Endothelial cell of umbilical vein (primary cell): Measurements from ENCODE around the gene MRPS21. TPM values are rescaled to one million over a fixed set of nuclear protein-coding genes. Genes with fewer than 3 reads are reported as not detected.

ENCODE experiments used
- BruUV-seq: library from RNA; stranded (reverse); fragments of 400-500 nt; replicated peaks from 2 replicates; lab custom pipeline; 2021; lab: Mats Ljungman, UMichigan
- CTCF ChIA-PET: fragments of 300-600, 350-600 bp; sonication (Branson Sonifier 250); formaldehyde crosslinking; loops from one replicate; lab custom pipeline; 2021; ENCODE audit warnings: antibody characterized with exemption, inconsistent platforms; lab: Charles Lee
- POLR2A ChIA-PET: fragments of 300-600, 350-600 bp; sonication (Branson Sonifier 250); formaldehyde crosslinking; loops from one replicate; lab custom pipeline; 2021; ENCODE audit warnings: antibody characterized with exemption, inconsistent platforms; lab: Charles Lee
- DNase-seq: peaks from one replicate; pipeline ENCODE4 v3.0.0-alpha.2; 2011; ENCODE audit warnings: low read depth, low spot score
- FAIRE-seq: peaks from 2 replicates; lab custom pipeline; 2011; peaks lifted over from hg19 to GRCh38; lab: Jason Lieb, UNC
- H2AFZ ChIP-seq: 2 replicates; pipeline ENCODE4 v1.6.0; 2012; ENCODE audit warnings: low read depth, low read length, control low read depth, inconsistent platforms
- H3K27ac ChIP-seq: 2 replicates; pipeline ENCODE4 v1.5.1; 2011; ENCODE audit warnings: low read depth, mild to moderate bottlenecking, control low read depth, low read length, moderate library complexity; ENCODE audit not compliant: insufficient read depth
- H3K27me3 ChIP-seq, 2 experiments: 2 replicates each; pipeline versions ENCODE4 v1.6.0 to v1.6.1; 2011; ENCODE audit warnings: low read length in 2 of 2, mixed read lengths in 1 of 2; ENCODE audit not compliant: control insufficient read depth in 2 of 2, insufficient read depth in 2 of 2
- H3K36me3 ChIP-seq, 2 experiments: 2 replicates in 1 of 2; 3 replicates in 1 of 2; pipeline ENCODE4 v1.5.1; 2011; ENCODE audit warnings: low read length in 2 of 2, mild to moderate bottlenecking in 1 of 2, moderate library complexity in 1 of 2; ENCODE audit not compliant: control insufficient read depth in 2 of 2, insufficient read depth in 2 of 2; ENCODE audit errors: extremely low read depth in 1 of 2
- H3K4me1 ChIP-seq: 3 replicates; pipeline ENCODE4 v1.5.1; 2011; ENCODE audit warnings: mild to moderate bottlenecking, low read length; ENCODE audit not compliant: control insufficient read depth, insufficient read depth; ENCODE audit errors: extremely low read depth
- H3K4me2 ChIP-seq: 2 replicates; pipeline ENCODE4 v1.6.1; 2011; ENCODE audit warnings: low read length, control low read depth, mixed read lengths; ENCODE audit not compliant: insufficient read depth
- H3K4me3 ChIP-seq, 3 experiments: fragments of 200-600 bp in 1 of 3; sonication (generic), shearing (Covaris generic) in 1 of 3; replicated peaks in 1 of 3; 2 replicates each; pipeline ENCODE4 v1.5.1; 2011 to 2016; ENCODE audit warnings: control low read depth in 3 of 3, low read length in 3 of 3, mild to moderate bottlenecking in 2 of 3, inconsistent platforms in 1 of 3, low read depth in 1 of 3, moderate library complexity in 1 of 3; ENCODE audit not compliant: insufficient read depth in 1 of 3
- H3K79me2 ChIP-seq: 2 replicates; pipeline ENCODE4 v1.6.0; 2012; ENCODE audit warnings: low read length, inconsistent platforms; ENCODE audit not compliant: control insufficient read depth, insufficient read depth
- H3K9ac ChIP-seq: replicated peaks from 2 replicates; pipeline ENCODE3; 2011; ENCODE audit warnings: low read length, control low read depth; ENCODE audit not compliant: insufficient read depth; ENCODE audit errors: extremely low read depth
- H3K9me1 ChIP-seq: replicated peaks from 3 replicates; pipeline ENCODE4 v1.6.0; 2011; ENCODE audit warnings: mild to moderate bottlenecking, low read length; ENCODE audit not compliant: control insufficient read depth, insufficient read depth; ENCODE audit errors: extremely low read depth
- H3K9me3 ChIP-seq: replicated peaks from 2 replicates; pipeline ENCODE4 v1.5.1; 2012; ENCODE audit warnings: low read length, inconsistent platforms; ENCODE audit not compliant: control insufficient read depth, insufficient read depth
- H4K20me1 ChIP-seq: replicated peaks from 2 replicates; pipeline ENCODE3; 2011; ENCODE audit warnings: mild to moderate bottlenecking, low read length; ENCODE audit not compliant: control insufficient read depth, insufficient read depth; ENCODE audit errors: extremely low read depth
- EZH2 ChIP-seq: IDR thresholded peaks from 2 replicates; pipeline ENCODE4 v1.6.1; 2012; ENCODE audit warnings: borderline replicate concordance, low read depth, mild to moderate bottlenecking, moderate library complexity, low read length, inconsistent platforms; ENCODE audit not compliant: severe bottlenecking
- FOS ChIP-seq: IDR thresholded peaks from 2 replicates; pipeline ENCODE4 v1.6.1; 2011; ENCODE audit warnings: mild to moderate bottlenecking, low read length, moderate library complexity, borderline replicate concordance; ENCODE audit not compliant: insufficient read depth
- GATA2 ChIP-seq: IDR thresholded peaks from 2 replicates; pipeline ENCODE4 v1.7.0; 2011; ENCODE audit warnings: low read depth, mild to moderate bottlenecking, moderate library complexity, mixed read lengths, low read length; ENCODE audit not compliant: insufficient read length, insufficient read depth
- JUN ChIP-seq: IDR thresholded peaks from 2 replicates; pipeline ENCODE4 v1.6.1; 2011; ENCODE audit warnings: borderline replicate concordance, low read depth; ENCODE audit not compliant: insufficient read length, insufficient read depth
- MYC ChIP-seq: IDR thresholded peaks from one replicate; pipeline ENCODE4 v1.6.1; 2011; ENCODE audit warnings: mild to moderate bottlenecking, low read depth, low read length
- POLR2A ChIP-seq: IDR thresholded peaks from 2 replicates; pipeline ENCODE4 v1.6.1; 2012; ENCODE audit warnings: low read depth, mild to moderate bottlenecking, control low read depth, low read length
- POLR2AphosphoS5 ChIP-seq: IDR thresholded peaks from 2 replicates; pipeline ENCODE4 v1.6.1; 2012; ENCODE audit warnings: low read depth, mild to moderate bottlenecking, control low read depth, low read length, moderate library complexity; ENCODE audit not compliant: insufficient read depth
- dilution Hi-C: fragments of 300-500 bp; cut with MboI; formaldehyde crosslinking; loops from one replicate; pipeline ENCODE4 v1.15.0; 2019; ENCODE audit warnings: low sequenced_read_pairs; ENCODE audit not compliant: extremely low pct_ligation_motif_present
- intact Hi-C: fragments of 100-400 bp; cut with micrococcal nuclease; formaldehyde crosslinking; loops from one replicate; pipeline ENCODE4 v1.10.0; 2022
- polyA plus RNA-seq, 4 experiments: library from polyadenylated mRNA; depleted of rRNA in 3 of 4; stranded (reverse) in 3 of 4; unstranded in 1 of 4; fragments of >200 nt; gene quantifications; 2 replicates each; pipeline versions ENCODE4 v1.2.1 to v1.2.3, GENCODE V29; 2011 to 2012; ENCODE audit warnings: missing spikeins in 1 of 4
- total RNA-seq: library from RNA; stranded (reverse); gene quantifications from 2 replicates; pipeline ENCODE4 v1.2.3, GENCODE V29; 2021
- TF ChIP-seq, protein P1 (sequence below): IDR thresholded peaks from 2 replicates; pipeline ENCODE4 v1.6.1; 2011; ENCODE audit not compliant: insufficient read depth, insufficient read length
- TF ChIP-seq, protein P2 (sequence below), 2 donors: IDR thresholded peaks; 1 replicate in 1 of 2; 2 replicates in 1 of 2; pipeline ENCODE4 v1.5.1; 2011; ENCODE audit warnings: low read length in 2 of 2, mild to moderate bottlenecking in 2 of 2, moderate library complexity in 2 of 2, control low read depth in 1 of 2, inconsistent platforms in 1 of 2, low read depth in 1 of 2; ENCODE audit not compliant: insufficient read depth in 1 of 2; ENCODE audit errors: extremely low read depth in 1 of 2

Gene MRPS21
- total and polyA plus RNA-seq, 2 donors (not counting 3 experiments of a cell fraction or from before 2014, with no cell fraction given): 63.1 to 76.7 TPM

DNA sequence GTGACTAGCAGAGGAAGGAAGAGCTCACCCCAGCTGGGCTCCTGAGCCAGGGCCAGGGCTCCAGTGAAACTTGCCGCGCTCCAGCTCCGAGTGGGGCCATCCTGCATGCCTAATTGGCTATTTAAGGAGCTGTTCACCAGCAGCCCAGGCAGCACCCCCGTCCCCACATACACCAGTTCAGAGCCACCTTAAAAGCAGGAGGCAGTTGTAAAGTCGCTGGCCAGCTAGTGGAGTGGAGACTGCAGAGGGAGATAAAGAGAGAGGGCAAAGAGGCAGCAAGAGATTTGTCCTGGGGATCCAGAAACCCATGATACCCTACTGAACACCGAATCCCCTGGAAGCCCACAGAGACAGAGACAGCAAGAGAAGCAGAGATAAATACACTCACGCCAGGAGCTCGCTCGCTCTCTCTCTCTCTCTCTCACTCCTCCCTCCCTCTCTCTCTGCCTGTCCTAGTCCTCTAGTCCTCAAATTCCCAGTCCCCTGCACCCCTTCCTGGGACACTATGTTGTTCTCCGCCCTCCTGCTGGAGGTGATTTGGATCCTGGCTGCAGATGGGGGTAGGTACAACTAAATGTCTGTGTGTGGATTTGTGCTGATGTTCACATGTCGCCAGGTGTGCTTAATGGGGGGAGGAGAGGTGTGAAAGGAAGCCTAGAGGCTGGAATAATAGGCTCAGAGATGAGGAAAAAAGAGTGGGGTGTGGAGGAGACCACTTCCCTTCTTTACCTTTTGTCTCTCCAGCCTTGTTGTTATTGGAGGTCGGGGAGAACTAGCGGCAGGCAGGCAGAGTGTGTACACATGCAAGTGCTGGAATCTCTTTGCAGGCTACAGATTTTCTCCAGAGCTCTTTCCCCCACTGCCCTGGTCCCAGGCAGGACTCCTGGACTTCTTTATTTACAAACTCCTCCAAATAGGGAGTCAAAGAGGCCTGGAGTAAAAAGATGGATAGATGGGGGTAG is 35.8 kb upstream of the MRPS21 start, which contains the start of gene CA14:
Gene CA14, plus strand, starts transcription at position 151 of the 962 bp plus-strand sequence. Its CDS starts 355 bp downstream, at position 506.
- Histone ChIP-seq H3K4me2 (no peak within 1 kb of the TSS), H3K9me1 (no peaks in the 10 kb centered on the region), H2AFZ (peak within 1 kb of the TSS; percentile 0), H3K9ac (no peak within 1 kb of the TSS), H3K79me2 (no peaks in the 10 kb centered on the region), H3K4me3 (no peak within 1 kb of the TSS), H3K9me3 (no peaks in the 10 kb centered on the region), H3K36me3 (no peaks in the 10 kb centered on the region), H3K4me1 (peaks cover 7% of the 10 kb centered on the region), H3K27me3 (peaks cover 15 to 27% of the 10 kb centered on the region in 2 experiments), H4K20me1 (no peaks in the 10 kb centered on the region), H3K27ac (no peak within 1 kb of the TSS)
- intact Hi-C loops (loop anchor here (5.0 kb wide), 1 partner anchor 664 kb away; no protein-coding TSS in a partner anchor), dilution Hi-C loops (no loop called here)
- CTCF ChIA-PET: interaction anchor here (1.2 to 13.2 kb wide), 3 partner anchors 10 to 172 kb away, joined by 3 to 466 read pairs (median 8); partner anchors contain the start of genes APH1A, C1orf54 and CIART
- FAIRE-seq: no peak
- TF ChIP-seq POLR2A (no peak), FOS (no peak)
- POLR2A ChIA-PET: no interaction called here
- BruUV-seq: no TSS peak
- no peak for DNase-seq

DNA sequence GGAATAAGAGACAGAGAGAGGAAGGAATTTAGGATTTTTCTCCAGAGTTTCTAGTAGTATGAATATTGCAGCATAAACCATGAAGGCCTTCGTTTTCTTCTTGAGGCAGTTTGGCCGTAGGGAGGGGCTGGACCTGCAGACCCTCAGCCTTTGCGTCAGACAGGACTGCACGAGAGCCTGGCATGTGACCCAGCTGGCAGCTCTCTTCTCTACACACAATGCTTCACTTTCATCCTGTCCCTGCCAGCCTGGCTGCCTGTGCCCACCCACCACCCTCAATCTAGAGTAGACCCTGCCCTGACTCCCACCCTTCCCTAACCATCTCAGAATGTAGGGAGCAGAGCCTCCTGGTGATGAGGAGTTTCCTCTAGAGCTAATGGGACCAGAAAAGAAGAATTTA is 34.4 kb upstream of the MRPS21 start:
- no peak overlapping the region for H3K9ac ChIP-seq
- no peaks in the 10 kb centered on the region for H4K20me1 ChIP-seq
- ChIA-PET CTCF (interaction anchor here (0.9 to 13.2 kb wide), 2 partner anchors 16 to 105 kb away, joined by 3 to 466 read pairs; partner anchors contain the start of genes APH1A, C1orf54, CIART and RPRD2), POLR2A (no interaction called here)
- intact Hi-C loops: loop anchor here (5.0 kb wide), 1 partner anchor 663 kb away; no protein-coding TSS in a partner anchor
- no peak overlapping the region for H3K4me2 ChIP-seq
- H3K9me3 ChIP-seq: no peaks in the 10 kb centered on the region
- H2AFZ ChIP-seq: no peak overlapping the region
- no peaks in the 10 kb centered on the region for H3K79me2 ChIP-seq
- no peak overlapping the region for H3K27ac ChIP-seq
- peaks cover 7% of the 10 kb centered on the region for H3K4me1 ChIP-seq
- no peaks in the 10 kb centered on the region for H3K9me1 ChIP-seq
- peaks cover 15 to 27% of the 10 kb centered on the region in 2 experiments for H3K27me3 ChIP-seq
- no peaks in the 10 kb centered on the region for H3K36me3 ChIP-seq
- dilution Hi-C loops: no loop called here
- TF ChIP-seq MYC (no peak), POLR2A (no peak), EZH2 (no peak), GATA2 (no peak), FOS (no peak), JUN (no peak), POLR2AphosphoS5 (no peak)
- TF ChIP-seq, protein P1, sequence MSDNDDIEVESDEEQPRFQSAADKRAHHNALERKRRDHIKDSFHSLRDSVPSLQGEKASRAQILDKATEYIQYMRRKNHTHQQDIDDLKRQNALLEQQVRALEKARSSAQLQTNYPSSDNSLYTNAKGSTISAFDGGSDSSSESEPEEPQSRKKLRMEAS: no peak
- TF ChIP-seq, protein P2, sequence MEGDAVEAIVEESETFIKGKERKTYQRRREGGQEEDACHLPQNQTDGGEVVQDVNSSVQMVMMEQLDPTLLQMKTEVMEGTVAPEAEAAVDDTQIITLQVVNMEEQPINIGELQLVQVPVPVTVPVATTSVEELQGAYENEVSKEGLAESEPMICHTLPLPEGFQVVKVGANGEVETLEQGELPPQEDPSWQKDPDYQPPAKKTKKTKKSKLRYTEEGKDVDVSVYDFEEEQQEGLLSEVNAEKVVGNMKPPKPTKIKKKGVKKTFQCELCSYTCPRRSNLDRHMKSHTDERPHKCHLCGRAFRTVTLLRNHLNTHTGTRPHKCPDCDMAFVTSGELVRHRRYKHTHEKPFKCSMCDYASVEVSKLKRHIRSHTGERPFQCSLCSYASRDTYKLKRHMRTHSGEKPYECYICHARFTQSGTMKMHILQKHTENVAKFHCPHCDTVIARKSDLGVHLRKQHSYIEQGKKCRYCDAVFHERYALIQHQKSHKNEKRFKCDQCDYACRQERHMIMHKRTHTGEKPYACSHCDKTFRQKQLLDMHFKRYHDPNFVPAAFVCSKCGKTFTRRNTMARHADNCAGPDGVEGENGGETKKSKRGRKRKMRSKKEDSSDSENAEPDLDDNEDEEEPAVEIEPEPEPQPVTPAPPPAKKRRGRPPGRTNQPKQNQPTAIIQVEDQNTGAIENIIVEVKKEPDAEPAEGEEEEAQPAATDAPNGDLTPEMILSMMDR (IDR thresholded peaks at IDR 0.05; ENCODE audit: extremely low read depth in 1 of 2, insufficient read depth in 1 of 2, low read depth in 1 of 2, low read length in 2 of 2): no peak
- DNase-seq: no peak
- BruUV-seq: no TSS peak
- no peak overlapping the region for H3K4me3 ChIP-seq
- FAIRE-seq: no peak
